GM12878 (cell line): ENCODE data around the gene ALG1L2.
"Not testable (repeated sequence)": the region's sequence is repeated elsewhere in the genome, so short reads cannot be mapped to it uniquely, and the experiment has no call there.

Source experiments
- MTA3 ChIP-seq: IDR thresholded peaks from 2 replicates; pipeline ENCODE4 v1.6.1; 2012; ENCODE audit warnings: low read length, inconsistent platforms, borderline replicate concordance
- MXI1 ChIP-seq: fragments of 150-350 bp; IDR thresholded peaks from 2 replicates; pipeline ENCODE4 v1.6.1; 2011; ENCODE audit warnings: low read depth, mild to moderate bottlenecking, inconsistent platforms, low read length, improper control_type of control experiment
- POLR2AphosphoS5 ChIP-seq: IDR thresholded peaks from 2 replicates; pipeline ENCODE4 v1.6.1; 2011; ENCODE audit warnings: mild to moderate bottlenecking, low read length, inconsistent platforms
- RAD21 ChIP-seq: IDR thresholded peaks from 2 replicates; pipeline ENCODE4 v1.6.1; 2011; ENCODE audit warnings: mild to moderate bottlenecking, low read depth, low read length, moderate library complexity; ENCODE audit not compliant: insufficient read depth
- SIX5 ChIP-seq: IDR thresholded peaks from 2 replicates; pipeline ENCODE4 v1.6.1; 2011; ENCODE audit warnings: mild to moderate bottlenecking, low read depth, low read length, moderate library complexity; ENCODE audit not compliant: severe bottlenecking
- TAF1 ChIP-seq: IDR thresholded peaks from 2 replicates; pipeline ENCODE4 v1.6.1; 2011; ENCODE audit warnings: mild to moderate bottlenecking, low read depth, low read length, borderline replicate concordance
- TF ChIP-seq, protein P1 (sequence below), 3 experiments: IDR thresholded peaks in 2 of 3; conservative IDR thresholded peaks in 1 of 3; 2 replicates each; pipeline ENCODE4 v1.5.1; 2011; ENCODE audit warnings: low read depth in 3 of 3, low read length in 3 of 3, mild to moderate bottlenecking in 3 of 3, control low read depth in 2 of 3, moderate library complexity in 2 of 3, inconsistent platforms in 1 of 3, mixed read lengths in 1 of 3; ENCODE audit not compliant: control insufficient read depth in 2 of 3, insufficient read depth in 1 of 3; ENCODE audit errors: extremely low read depth in 1 of 3
- TF ChIP-seq, protein P2 (sequence below): fragments of 450-650 bp; IDR thresholded peaks from 2 replicates; pipeline ENCODE4 v1.6.1; 2018; ENCODE audit warnings: mild to moderate bottlenecking, low read depth, moderate library complexity; ENCODE audit not compliant: partially characterized antibody
- TF ChIP-seq, protein P3 (sequence below): fragments of 450-650 bp; IDR thresholded peaks from 2 replicates; pipeline ENCODE4 v1.6.1; 2017; ENCODE audit warnings: mild to moderate bottlenecking, low read depth, inconsistent platforms; ENCODE audit not compliant: poor library complexity, severe bottlenecking

DNA sequence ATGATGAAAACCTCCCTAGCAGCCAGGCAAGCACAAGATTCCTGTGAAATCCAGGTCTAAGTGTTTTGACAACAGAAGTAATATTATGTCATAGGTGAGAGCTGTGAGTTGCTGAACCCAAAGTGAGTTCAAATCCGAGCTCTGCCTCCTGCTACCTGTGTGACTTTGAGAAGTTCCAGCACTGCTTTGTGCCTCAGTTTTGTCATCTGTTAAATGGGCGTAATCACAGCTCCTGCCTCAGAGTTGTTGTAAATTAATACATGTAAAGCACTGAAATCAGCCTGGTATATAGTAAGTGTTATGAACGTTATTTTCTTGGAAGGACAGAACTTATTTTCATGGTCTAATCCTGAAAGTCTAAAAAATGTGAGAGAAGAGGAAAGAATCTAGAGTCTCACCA is 38.7 kb downstream of the ALG1L2 start:
- not testable (repeated sequence) for TF ChIP-seq RAD21, MTA3, TAF1, POLR2AphosphoS5, SIX5, MXI1
- TF ChIP-seq, protein P1, sequence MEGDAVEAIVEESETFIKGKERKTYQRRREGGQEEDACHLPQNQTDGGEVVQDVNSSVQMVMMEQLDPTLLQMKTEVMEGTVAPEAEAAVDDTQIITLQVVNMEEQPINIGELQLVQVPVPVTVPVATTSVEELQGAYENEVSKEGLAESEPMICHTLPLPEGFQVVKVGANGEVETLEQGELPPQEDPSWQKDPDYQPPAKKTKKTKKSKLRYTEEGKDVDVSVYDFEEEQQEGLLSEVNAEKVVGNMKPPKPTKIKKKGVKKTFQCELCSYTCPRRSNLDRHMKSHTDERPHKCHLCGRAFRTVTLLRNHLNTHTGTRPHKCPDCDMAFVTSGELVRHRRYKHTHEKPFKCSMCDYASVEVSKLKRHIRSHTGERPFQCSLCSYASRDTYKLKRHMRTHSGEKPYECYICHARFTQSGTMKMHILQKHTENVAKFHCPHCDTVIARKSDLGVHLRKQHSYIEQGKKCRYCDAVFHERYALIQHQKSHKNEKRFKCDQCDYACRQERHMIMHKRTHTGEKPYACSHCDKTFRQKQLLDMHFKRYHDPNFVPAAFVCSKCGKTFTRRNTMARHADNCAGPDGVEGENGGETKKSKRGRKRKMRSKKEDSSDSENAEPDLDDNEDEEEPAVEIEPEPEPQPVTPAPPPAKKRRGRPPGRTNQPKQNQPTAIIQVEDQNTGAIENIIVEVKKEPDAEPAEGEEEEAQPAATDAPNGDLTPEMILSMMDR (IDR thresholded peaks at IDR 0.05 in 2 of 3, conservative IDR thresholded peaks at IDR 0.05 in 1 of 3; ENCODE audit: control insufficient read depth in 2 of 3, extremely low read depth in 1 of 3, insufficient read depth in 1 of 3, low read depth in 3 of 3, low read length in 3 of 3): not testable (repeated sequence)
- TF ChIP-seq, protein P2, sequence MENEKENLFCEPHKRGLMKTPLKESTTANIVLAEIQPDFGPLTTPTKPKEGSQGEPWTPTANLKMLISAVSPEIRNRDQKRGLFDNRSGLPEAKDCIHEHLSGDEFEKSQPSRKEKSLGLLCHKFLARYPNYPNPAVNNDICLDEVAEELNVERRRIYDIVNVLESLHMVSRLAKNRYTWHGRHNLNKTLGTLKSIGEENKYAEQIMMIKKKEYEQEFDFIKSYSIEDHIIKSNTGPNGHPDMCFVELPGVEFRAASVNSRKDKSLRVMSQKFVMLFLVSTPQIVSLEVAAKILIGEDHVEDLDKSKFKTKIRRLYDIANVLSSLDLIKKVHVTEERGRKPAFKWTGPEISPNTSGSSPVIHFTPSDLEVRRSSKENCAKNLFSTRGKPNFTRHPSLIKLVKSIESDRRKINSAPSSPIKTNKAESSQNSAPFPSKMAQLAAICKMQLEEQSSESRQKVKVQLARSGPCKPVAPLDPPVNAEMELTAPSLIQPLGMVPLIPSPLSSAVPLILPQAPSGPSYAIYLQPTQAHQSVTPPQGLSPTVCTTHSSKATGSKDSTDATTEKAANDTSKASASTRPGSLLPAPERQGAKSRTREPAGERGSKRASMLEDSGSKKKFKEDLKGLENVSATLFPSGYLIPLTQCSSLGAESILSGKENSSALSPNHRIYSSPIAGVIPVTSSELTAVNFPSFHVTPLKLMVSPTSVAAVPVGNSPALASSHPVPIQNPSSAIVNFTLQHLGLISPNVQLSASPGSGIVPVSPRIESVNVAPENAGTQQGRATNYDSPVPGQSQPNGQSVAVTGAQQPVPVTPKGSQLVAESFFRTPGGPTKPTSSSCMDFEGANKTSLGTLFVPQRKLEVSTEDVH: not testable (repeated sequence)
- TF ChIP-seq, protein P3, sequence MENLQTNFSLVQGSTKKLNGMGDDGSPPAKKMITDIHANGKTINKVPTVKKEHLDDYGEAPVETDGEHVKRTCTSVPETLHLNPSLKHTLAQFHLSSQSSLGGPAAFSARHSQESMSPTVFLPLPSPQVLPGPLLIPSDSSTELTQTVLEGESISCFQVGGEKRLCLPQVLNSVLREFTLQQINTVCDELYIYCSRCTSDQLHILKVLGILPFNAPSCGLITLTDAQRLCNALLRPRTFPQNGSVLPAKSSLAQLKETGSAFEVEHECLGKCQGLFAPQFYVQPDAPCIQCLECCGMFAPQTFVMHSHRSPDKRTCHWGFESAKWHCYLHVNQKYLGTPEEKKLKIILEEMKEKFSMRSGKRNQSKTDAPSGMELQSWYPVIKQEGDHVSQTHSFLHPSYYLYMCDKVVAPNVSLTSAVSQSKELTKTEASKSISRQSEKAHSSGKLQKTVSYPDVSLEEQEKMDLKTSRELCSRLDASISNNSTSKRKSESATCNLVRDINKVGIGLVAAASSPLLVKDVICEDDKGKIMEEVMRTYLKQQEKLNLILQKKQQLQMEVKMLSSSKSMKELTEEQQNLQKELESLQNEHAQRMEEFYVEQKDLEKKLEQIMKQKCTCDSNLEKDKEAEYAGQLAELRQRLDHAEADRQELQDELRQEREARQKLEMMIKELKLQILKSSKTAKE: not testable (repeated sequence)
